Measurements from ENCODE around the gene NPAS1. TPM values are rescaled to one million over a fixed set of nuclear protein-coding genes. Genes with fewer than 3 reads are reported as not detected.

The NPAS1 gene
- total and polyA plus RNA-seq, 2 of the 13 experiments (the other 11 are each of a cell fraction or from before 2014, with no cell fraction given), result 0.35 to 2.9 TPM

DNA sequence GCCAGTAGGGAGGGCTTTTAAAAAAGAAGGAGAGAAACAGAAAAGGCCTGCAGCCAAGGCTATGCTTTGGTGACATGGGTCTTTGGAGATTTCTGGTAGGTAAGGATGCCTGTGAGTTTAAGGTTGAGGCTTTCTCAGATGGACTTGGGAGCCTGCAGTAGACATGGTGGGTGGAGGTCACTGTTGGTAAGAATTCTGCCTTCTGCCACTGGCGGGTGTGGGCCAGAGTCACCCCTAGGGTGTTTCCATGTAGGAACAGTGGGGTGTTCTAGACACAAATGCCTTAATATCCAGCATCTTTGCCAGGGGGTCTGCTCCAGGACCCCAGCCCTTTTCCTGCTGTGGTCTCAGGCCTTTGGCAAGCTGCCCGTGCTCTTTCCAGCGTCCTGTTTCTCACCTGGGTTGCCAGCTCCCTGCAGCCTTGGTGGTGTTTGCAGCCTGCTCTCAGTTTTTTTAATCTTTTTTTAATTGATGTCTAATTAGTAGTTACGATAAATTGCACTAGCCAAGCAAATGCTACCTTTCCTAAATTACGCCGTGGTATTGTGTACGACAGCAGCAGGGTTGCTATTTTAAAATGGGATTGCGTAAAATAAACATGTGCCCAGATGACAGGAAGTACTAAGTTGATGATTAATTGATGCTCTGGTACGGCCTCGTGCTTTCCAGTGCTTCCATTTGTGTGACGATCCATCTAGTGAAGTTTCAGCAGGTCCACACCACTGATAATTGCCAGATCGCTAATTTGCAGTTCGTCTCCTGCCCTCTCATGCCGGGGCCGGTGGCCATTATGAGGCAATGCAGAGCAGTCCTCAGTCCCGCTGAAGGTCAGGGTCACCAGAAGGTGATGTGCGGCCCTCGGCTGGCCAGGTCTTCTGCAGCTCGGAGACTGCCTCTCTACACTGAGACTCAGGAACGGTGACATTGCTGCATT lies 35.3 kb upstream of the NPAS1 start (continued):
- TF ChIP-seq, protein P1, sequence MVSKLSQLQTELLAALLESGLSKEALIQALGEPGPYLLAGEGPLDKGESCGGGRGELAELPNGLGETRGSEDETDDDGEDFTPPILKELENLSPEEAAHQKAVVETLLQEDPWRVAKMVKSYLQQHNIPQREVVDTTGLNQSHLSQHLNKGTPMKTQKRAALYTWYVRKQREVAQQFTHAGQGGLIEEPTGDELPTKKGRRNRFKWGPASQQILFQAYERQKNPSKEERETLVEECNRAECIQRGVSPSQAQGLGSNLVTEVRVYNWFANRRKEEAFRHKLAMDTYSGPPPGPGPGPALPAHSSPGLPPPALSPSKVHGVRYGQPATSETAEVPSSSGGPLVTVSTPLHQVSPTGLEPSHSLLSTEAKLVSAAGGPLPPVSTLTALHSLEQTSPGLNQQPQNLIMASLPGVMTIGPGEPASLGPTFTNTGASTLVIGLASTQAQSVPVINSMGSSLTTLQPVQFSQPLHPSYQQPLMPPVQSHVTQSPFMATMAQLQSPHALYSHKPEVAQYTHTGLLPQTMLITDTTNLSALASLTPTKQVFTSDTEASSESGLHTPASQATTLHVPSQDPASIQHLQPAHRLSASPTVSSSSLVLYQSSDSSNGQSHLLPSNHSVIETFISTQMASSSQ (IDR thresholded peaks at IDR 0.05; ENCODE audit: low read depth), result peak; percentile 99
- TF ChIP-seq, protein P1 (CRISPR knock-in tag; IDR thresholded peaks at IDR 0.05; ENCODE audit: borderline replicate concordance), result peak; percentile 100
- no peak for TF ChIP-seq PAF1 (CRISPR knock-in tag; IDR thresholded peaks at IDR 0.05)
- no peak for TF ChIP-seq HDAC6 (IDR thresholded peaks at IDR 0.05; ENCODE audit: low read depth, low read length)
- TF ChIP-seq KDM1A (CRISPR knock-in tag; IDR thresholded peaks at IDR 0.05), result peak; percentile 77; the same call in 1 of the 2 replicates
- TF ChIP-seq ARNTL (CRISPR knock-in tag; IDR thresholded peaks at IDR 0.05), result peak; percentile 96
- TF ChIP-seq, protein P2, sequence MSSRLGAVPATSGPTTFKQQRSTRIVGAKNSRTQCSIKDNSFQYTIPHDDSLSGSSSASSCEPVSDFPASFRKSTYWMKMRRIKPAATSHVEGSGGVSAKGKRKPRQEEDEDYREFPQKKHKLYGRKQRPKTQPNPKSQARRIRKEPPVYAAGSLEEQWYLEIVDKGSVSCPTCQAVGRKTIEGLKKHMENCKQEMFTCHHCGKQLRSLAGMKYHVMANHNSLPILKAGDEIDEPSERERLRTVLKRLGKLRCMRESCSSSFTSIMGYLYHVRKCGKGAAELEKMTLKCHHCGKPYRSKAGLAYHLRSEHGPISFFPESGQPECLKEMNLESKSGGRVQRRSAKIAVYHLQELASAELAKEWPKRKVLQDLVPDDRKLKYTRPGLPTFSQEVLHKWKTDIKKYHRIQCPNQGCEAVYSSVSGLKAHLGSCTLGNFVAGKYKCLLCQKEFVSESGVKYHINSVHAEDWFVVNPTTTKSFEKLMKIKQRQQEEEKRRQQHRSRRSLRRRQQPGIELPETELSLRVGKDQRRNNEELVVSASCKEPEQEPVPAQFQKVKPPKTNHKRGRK (CRISPR knock-in tag; IDR thresholded peaks at IDR 0.05), result no peak
- no peak for TF ChIP-seq PHB2 (IDR thresholded peaks at IDR 0.05; ENCODE audit: partially characterized antibody)
- TF ChIP-seq, protein P3, sequence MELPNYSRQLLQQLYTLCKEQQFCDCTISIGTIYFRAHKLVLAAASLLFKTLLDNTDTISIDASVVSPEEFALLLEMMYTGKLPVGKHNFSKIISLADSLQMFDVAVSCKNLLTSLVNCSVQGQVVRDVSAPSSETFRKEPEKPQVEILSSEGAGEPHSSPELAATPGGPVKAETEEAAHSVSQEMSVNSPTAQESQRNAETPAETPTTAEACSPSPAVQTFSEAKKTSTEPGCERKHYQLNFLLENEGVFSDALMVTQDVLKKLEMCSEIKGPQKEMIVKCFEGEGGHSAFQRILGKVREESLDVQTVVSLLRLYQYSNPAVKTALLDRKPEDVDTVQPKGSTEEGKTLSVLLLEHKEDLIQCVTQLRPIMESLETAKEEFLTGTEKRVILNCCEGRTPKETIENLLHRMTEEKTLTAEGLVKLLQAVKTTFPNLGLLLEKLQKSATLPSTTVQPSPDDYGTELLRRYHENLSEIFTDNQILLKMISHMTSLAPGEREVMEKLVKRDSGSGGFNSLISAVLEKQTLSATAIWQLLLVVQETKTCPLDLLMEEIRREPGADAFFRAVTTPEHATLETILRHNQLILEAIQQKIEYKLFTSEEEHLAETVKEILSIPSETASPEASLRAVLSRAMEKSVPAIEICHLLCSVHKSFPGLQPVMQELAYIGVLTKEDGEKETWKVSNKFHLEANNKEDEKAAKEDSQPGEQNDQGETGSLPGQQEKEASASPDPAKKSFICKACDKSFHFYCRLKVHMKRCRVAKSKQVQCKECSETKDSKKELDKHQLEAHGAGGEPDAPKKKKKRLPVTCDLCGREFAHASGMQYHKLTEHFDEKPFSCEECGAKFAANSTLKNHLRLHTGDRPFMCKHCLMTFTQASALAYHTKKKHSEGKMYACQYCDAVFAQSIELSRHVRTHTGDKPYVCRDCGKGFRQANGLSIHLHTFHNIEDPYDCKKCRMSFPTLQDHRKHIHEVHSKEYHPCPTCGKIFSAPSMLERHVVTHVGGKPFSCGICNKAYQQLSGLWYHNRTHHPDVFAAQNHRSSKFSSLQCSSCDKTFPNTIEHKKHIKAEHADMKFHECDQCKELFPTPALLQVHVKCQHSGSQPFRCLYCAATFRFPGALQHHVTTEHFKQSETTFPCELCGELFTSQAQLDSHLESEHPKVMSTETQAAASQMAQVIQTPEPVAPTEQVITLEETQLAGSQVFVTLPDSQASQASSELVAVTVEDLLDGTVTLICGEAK (IDR thresholded peaks at IDR 0.05), result no peak
- TF ChIP-seq, protein P3 (CRISPR knock-in tag; IDR thresholded peaks at IDR 0.05), result no peak
- TF ChIP-seq, protein P4, sequence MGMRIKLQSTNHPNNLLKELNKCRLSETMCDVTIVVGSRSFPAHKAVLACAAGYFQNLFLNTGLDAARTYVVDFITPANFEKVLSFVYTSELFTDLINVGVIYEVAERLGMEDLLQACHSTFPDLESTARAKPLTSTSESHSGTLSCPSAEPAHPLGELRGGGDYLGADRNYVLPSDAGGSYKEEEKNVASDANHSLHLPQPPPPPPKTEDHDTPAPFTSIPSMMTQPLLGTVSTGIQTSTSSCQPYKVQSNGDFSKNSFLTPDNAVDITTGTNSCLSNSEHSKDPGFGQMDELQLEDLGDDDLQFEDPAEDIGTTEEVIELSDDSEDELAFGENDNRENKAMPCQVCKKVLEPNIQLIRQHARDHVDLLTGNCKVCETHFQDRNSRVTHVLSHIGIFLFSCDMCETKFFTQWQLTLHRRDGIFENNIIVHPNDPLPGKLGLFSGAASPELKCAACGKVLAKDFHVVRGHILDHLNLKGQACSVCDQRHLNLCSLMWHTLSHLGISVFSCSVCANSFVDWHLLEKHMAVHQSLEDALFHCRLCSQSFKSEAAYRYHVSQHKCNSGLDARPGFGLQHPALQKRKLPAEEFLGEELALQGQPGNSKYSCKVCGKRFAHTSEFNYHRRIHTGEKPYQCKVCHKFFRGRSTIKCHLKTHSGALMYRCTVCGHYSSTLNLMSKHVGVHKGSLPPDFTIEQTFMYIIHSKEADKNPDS (CRISPR knock-in tag; IDR thresholded peaks at IDR 0.05), result peak; percentile 96
